GM19351 (cell line): ENCODE results near the gene GPC6.

Source experiments
- ATAC-seq: cut with Tn5 transposase; IDR thresholded peaks from one replicate; pipeline ENCODE4 v1.9.1; 2021; ENCODE audit warnings: mild to moderate bottlenecking, moderate library complexity; ENCODE audit not compliant: unreplicated experiment

GPC6 gene

GRCh38 chr13:94415500-94416237 is 1189.1 kb downstream of the GPC6 start:
- no peak for ATAC-seq

GRCh38 chr13:94416454-94417080 is 1190.0 kb downstream of the GPC6 start:
- ATAC-seq, result no peak

- no peak for ATAC-seq
These were observed 1190.7 kb downstream of the GPC6 start for GRCh38 chr13:94417294-94417693.

GRCh38 chr13:94419304-94419924 is 1192.8 kb downstream of the GPC6 start:
- peak; percentile 60 for ATAC-seq

GRCh38 chr13:94419925-94420305 is 1193.3 kb downstream of the GPC6 start:
- no peak for ATAC-seq

- ATAC-seq, result no peak
These were observed 1200.8 kb downstream of the GPC6 start for GRCh38 chr13:94427313-94427953.

- no peak for ATAC-seq
These were observed 1205.0 kb downstream of the GPC6 start for GRCh38 chr13:94431574-94431973.

- ATAC-seq, result no peak
These were observed 1205.4 kb downstream of the GPC6 start for GRCh38 chr13:94431987-94432386.

GRCh38 chr13:94433055-94433961 is 1206.7 kb downstream of the GPC6 start:
- ATAC-seq, result no peak

- ATAC-seq, result peak; percentile 78
These were observed 1209.1 kb downstream of the GPC6 start for GRCh38 chr13:94435604-94436226.

- ATAC-seq, result no peak
These were observed 1218.2 kb downstream of the GPC6 start for GRCh38 chr13:94444826-94445225.

- ATAC-seq, result no peak
These were observed 1227.7 kb downstream of the GPC6 start for GRCh38 chr13:94454334-94454733.

- ATAC-seq, result no peak
These were observed 1228.3 kb downstream of the GPC6 start for GRCh38 chr13:94454906-94455305.

GRCh38 chr13:94455414-94455813 is 1228.8 kb downstream of the GPC6 start:
- no peak for ATAC-seq
